IMR-90 (cell line): Measurements from ENCODE around the gene ZNF692. TPM values are rescaled to one million over a fixed set of nuclear protein-coding genes. Genes with fewer than 3 reads are reported as not detected.

Source experiments
- ATAC-seq: fragments of 200-7000 bp; cut with Tn5 transposase; 2 replicates; pipeline ENCODE4 v1.9.1; 2020; ENCODE audit warnings: low read depth, mild to moderate bottlenecking, moderate library complexity
- BruUV-seq: library from RNA; stranded (reverse); fragments of 400-500 nt; replicated peaks from 2 replicates; lab custom pipeline; 2021; lab: Mats Ljungman, UMichigan
- CTCF ChIA-PET: fragments of 300-600 bp; formaldehyde crosslinking; extraction: SDS; loops from one replicate; lab custom pipeline; 2021; ENCODE audit warnings: antibody characterized with exemption; lab: Yijun Ruan, JAX
- POLR2A ChIA-PET: fragments of 300-600 bp; sonication (Branson Sonifier 250); formaldehyde crosslinking; loops from one replicate; lab custom pipeline; 2022; ENCODE audit warnings: antibody characterized with exemption; ENCODE audit not compliant: unreplicated experiment; lab: Charles Lee
- DNase-seq: peaks from one replicate; pipeline ENCODE4 v3.0.0; 2013
- H2AFZ ChIP-seq: replicated peaks from 2 replicates; pipeline ENCODE3; 2013; ENCODE audit warnings: low read length, mild to moderate bottlenecking; ENCODE audit not compliant: poor library complexity
- H2AK5ac ChIP-seq: 2 replicates; pipeline ENCODE4 v1.6.1; 2013; ENCODE audit warnings: low read depth, low read length, inconsistent platforms
- H2AK9ac ChIP-seq: replicated peaks from 2 replicates; pipeline ENCODE3; 2013; ENCODE audit warnings: mild to moderate bottlenecking, low read depth, low read length, moderate library complexity; ENCODE audit not compliant: poor library complexity
- H2BK120ac ChIP-seq: 2 replicates; pipeline ENCODE4 v1.6.1; 2013; ENCODE audit warnings: low read depth, low read length, inconsistent platforms
- H2BK15ac ChIP-seq: 3 replicates; pipeline ENCODE4 v1.6.1; 2013; ENCODE audit warnings: low read depth, low read length, inconsistent platforms
- H2BK20ac ChIP-seq: 2 replicates; pipeline ENCODE4 v1.6.1; 2013; ENCODE audit warnings: low read depth, mild to moderate bottlenecking, inconsistent platforms, low read length, moderate library complexity
- H2BK5ac ChIP-seq: 2 replicates; pipeline ENCODE4 v1.6.1; 2013; ENCODE audit warnings: mild to moderate bottlenecking, low read depth, low read length, inconsistent platforms; ENCODE audit not compliant: poor library complexity, severe bottlenecking
- H3K14ac ChIP-seq: replicated peaks from 2 replicates; pipeline ENCODE4 v1.6.1; 2013; ENCODE audit warnings: low read depth, low read length, inconsistent platforms
- H3K18ac ChIP-seq: 2 replicates; pipeline ENCODE4 v1.6.1; 2013; ENCODE audit warnings: low read depth, low read length, control low read depth
- H3K23ac ChIP-seq: 2 replicates; pipeline ENCODE4 v1.6.1; 2013; ENCODE audit warnings: low read depth, low read length, inconsistent platforms
- H3K27ac ChIP-seq: 2 replicates; pipeline ENCODE4 v1.5.1; 2013; ENCODE audit warnings: mild to moderate bottlenecking, control low read depth, low read length; ENCODE audit not compliant: insufficient read depth
- H3K27me3 ChIP-seq: 2 replicates; pipeline ENCODE4 v1.6.1; 2013; ENCODE audit warnings: low read length; ENCODE audit not compliant: control insufficient read depth, insufficient read depth
- H3K36me3 ChIP-seq: 2 replicates; pipeline ENCODE4 v1.6.1; 2013; ENCODE audit warnings: low read length, mixed read lengths; ENCODE audit not compliant: control insufficient read depth, insufficient read depth
- H3K4ac ChIP-seq: 2 replicates; pipeline ENCODE4 v1.6.1; 2013; ENCODE audit warnings: low read depth, low read length, inconsistent platforms
- H3K4me1 ChIP-seq: 2 replicates; pipeline ENCODE4 v1.6.1; 2013; ENCODE audit warnings: low read length, mixed read lengths; ENCODE audit not compliant: control insufficient read depth, insufficient read depth
- H3K4me2 ChIP-seq: 2 replicates; pipeline ENCODE4 v1.6.1; 2013; ENCODE audit warnings: low read depth, mild to moderate bottlenecking, control low read depth, low read length, moderate library complexity
- H3K4me3 ChIP-seq: 2 replicates; pipeline ENCODE4 v1.5.1; 2013; ENCODE audit warnings: low read depth, mild to moderate bottlenecking, control low read depth, low read length, moderate library complexity; ENCODE audit not compliant: insufficient read depth
- H3K56ac ChIP-seq: 2 replicates; pipeline ENCODE4 v1.6.1; 2013; ENCODE audit warnings: low read length, inconsistent platforms; ENCODE audit not compliant: insufficient read depth; ENCODE audit errors: extremely low read depth
- H3K79me1 ChIP-seq, 2 experiments: 2 replicates each; pipeline ENCODE4 v1.6.1; 2013; ENCODE audit warnings: low read length in 2 of 2, inconsistent platforms in 1 of 2, low read depth in 1 of 2
- H3K9ac ChIP-seq: 2 replicates; pipeline ENCODE4 v1.6.1; 2013; ENCODE audit warnings: low read depth, low read length, control low read depth
- H3K9me1 ChIP-seq: 2 replicates; pipeline ENCODE4 v1.6.1; 2013; ENCODE audit warnings: low read length, inconsistent platforms; ENCODE audit not compliant: insufficient read depth
- H3K9me3 ChIP-seq: 2 replicates; pipeline ENCODE4 v1.6.1; 2013; ENCODE audit warnings: low read length; ENCODE audit not compliant: control insufficient read depth, insufficient read depth
- H4K20me1 ChIP-seq: 2 replicates; pipeline ENCODE4 v1.6.1; 2013; ENCODE audit warnings: low read length, inconsistent platforms; ENCODE audit not compliant: insufficient read depth
- H4K5ac ChIP-seq: 2 replicates; pipeline ENCODE4 v1.6.1; 2013; ENCODE audit warnings: mild to moderate bottlenecking, low read depth, low read length, control low read depth
- H4K8ac ChIP-seq, 2 experiments: 2 replicates each; pipeline ENCODE4 v1.6.1; 2013; ENCODE audit warnings: low read depth in 2 of 2, low read length in 2 of 2, control low read depth in 1 of 2, inconsistent platforms in 1 of 2
- H4K91ac ChIP-seq: 2 replicates; pipeline ENCODE4 v1.6.1; 2013; ENCODE audit warnings: low read depth, low read length, inconsistent platforms; ENCODE audit not compliant: insufficient read depth
- CEBPB ChIP-seq: IDR thresholded peaks from 2 replicates; pipeline ENCODE4 v1.6.1; 2012; ENCODE audit warnings: low read depth, low read length, improper control_type of control experiment
- ELK1 ChIP-seq: fragments of 150-350 bp; IDR thresholded peaks from 2 replicates; pipeline ENCODE4 v1.6.1; 2016; ENCODE audit warnings: low read depth, mild to moderate bottlenecking, low read length, moderate library complexity, borderline replicate concordance
- FOS ChIP-seq: fragments of 150-350 bp; IDR thresholded peaks from 2 replicates; pipeline ENCODE4 v1.6.1; 2016; ENCODE audit warnings: low read depth, low read length
- MAZ ChIP-seq: IDR thresholded peaks from 2 replicates; pipeline ENCODE4 v1.6.1; 2012; ENCODE audit warnings: low read depth, mild to moderate bottlenecking, low read length, improper control_type of control experiment, moderate library complexity, borderline replicate concordance
- MXI1 ChIP-seq: IDR thresholded peaks from 2 replicates; pipeline ENCODE4 v1.6.1; 2012; ENCODE audit warnings: low read depth, mild to moderate bottlenecking, low read length, moderate library complexity, borderline replicate concordance
- NFE2L2 ChIP-seq: fragments of 150-350 bp; IDR thresholded peaks from 2 replicates; pipeline ENCODE4 v1.6.1; 2016; ENCODE audit warnings: low read depth, mild to moderate bottlenecking, low read length
- SMC3 ChIP-seq: fragments of 150-350 bp; IDR thresholded peaks from 2 replicates; pipeline ENCODE4 v1.6.1; 2016; ENCODE audit warnings: low read depth, mild to moderate bottlenecking, antibody characterized with exemption, low read length, moderate library complexity
- WGBS, 2 experiments: methylation state at CpG; one replicate each; pipeline versions ENCODE4 v1.1.5 to v1.1.7; 2013; ENCODE audit warnings: missing lambda C conversion rate in 2 of 2; ENCODE audit not compliant: insufficient read length in 1 of 2; ENCODE audit errors: extremely low coverage in 2 of 2; 5-methylcytosine and 5-hydroxymethylcytosine counted together
- dilution Hi-C: fragments of 300-500 bp; cut with HindIII; formaldehyde crosslinking; loops from one replicate; pipeline ENCODE4 v1.14.3; 2018; ENCODE audit warnings: low sequenced_read_pairs; ENCODE audit not compliant: unreplicated experiment
- in situ Hi-C: fragments of 300-500 bp; cut with MboI; formaldehyde crosslinking; loops from 3 replicates; pipeline ENCODE4 v1.14.3; 2019; ENCODE audit warnings: low sequenced_read_pairs, inconsistent platforms, mixed read lengths
- intact Hi-C: fragments of 100-400 bp; cut with micrococcal nuclease; formaldehyde crosslinking; loops from 2 replicates; pipeline ENCODE4 v1.10.0; 2022
- polyA plus RNA-seq, 3 experiments: library from polyadenylated mRNA; depleted of rRNA; stranded (reverse); fragments of >200 nt; gene quantifications; 2 replicates each; pipeline ENCODE4 v1.2.3, GENCODE V29; 2012; ENCODE audit warnings: low replicate concordance in 1 of 3
- total RNA-seq: library from RNA; depleted of rRNA; stranded (reverse); fragments of >200 nt; gene quantifications from 2 replicates; pipeline ENCODE4 v1.2.3, GENCODE V29; 2012

The ZNF692 gene
- total and polyA plus RNA-seq, 2 of the 4 experiments (the other 2 are of a cell fraction), result 7.3 to 50.4 TPM

- Histone ChIP-seq H4K91ac (no peak overlapping the region), H3K23ac (no peak overlapping the region), H4K8ac (no peak overlapping the region), H2AK5ac (no peak overlapping the region; the same call in 1 of the 2 replicates), H4K5ac (no peak overlapping the region), H3K4me1 (peaks cover 3% of the 10 kb centered on the region; the same call in 1 of the 2 replicates), H3K4me2 (no peak overlapping the region), H3K4ac (no peak overlapping the region), H3K36me3 (peaks cover 49% of the 10 kb centered on the region), H4K20me1 (peaks cover 21% of the 10 kb centered on the region), H3K9me1 (peaks cover 14% of the 10 kb centered on the region; the same call in 1 of the 2 replicates), H3K9me3 (no peaks in the 10 kb centered on the region), H3K79me1 (peaks cover 15 to 44% of the 10 kb centered on the region in 2 experiments), H2AFZ (no peak overlapping the region), H3K4me3 (no peak overlapping the region), H3K18ac (no peak overlapping the region), H3K56ac (no peak overlapping the region), H3K14ac (no peak overlapping the region), H2BK15ac (no peak overlapping the region), H2AK9ac (no peak overlapping the region), H2BK20ac (no peak overlapping the region), H3K27me3 (no peaks in the 10 kb centered on the region), H2BK120ac (no peak overlapping the region), H2BK5ac (no peak overlapping the region), H3K9ac (no peak overlapping the region), H3K27ac (no peak overlapping the region)
- POLR2A ChIA-PET, result no interaction called here
- intact Hi-C loops (no loop called here), dilution Hi-C loops (no loop called here), in situ Hi-C loops (no loop called here)
- TF ChIP-seq MAZ (no peak), FOS (no peak), ELK1 (no peak), MXI1 (no peak), NFE2L2 (no peak), SMC3 (no peak), CEBPB (no peak)
- CTCF ChIA-PET, result no interaction called here
- no peak for DNase-seq
- WGBS, 2 experiments, result 98% methylated on average over 12 of the region's 23 CpGs; no CpG with 5 or more reads in 1 of the 2 experiments
- no peak for ATAC-seq
- no TSS peak for BruUV-seq
These were observed 46.0 kb downstream of the ZNF692 start for GRCh38 chr1:248812736-248813425.
